ENCODE measurements around the gene PRKCG.
"Not testable (repeated sequence)": the region's sequence is repeated elsewhere in the genome, so short reads cannot be mapped to it uniquely, and the experiment has no call there.

PRKCG gene

DNA sequence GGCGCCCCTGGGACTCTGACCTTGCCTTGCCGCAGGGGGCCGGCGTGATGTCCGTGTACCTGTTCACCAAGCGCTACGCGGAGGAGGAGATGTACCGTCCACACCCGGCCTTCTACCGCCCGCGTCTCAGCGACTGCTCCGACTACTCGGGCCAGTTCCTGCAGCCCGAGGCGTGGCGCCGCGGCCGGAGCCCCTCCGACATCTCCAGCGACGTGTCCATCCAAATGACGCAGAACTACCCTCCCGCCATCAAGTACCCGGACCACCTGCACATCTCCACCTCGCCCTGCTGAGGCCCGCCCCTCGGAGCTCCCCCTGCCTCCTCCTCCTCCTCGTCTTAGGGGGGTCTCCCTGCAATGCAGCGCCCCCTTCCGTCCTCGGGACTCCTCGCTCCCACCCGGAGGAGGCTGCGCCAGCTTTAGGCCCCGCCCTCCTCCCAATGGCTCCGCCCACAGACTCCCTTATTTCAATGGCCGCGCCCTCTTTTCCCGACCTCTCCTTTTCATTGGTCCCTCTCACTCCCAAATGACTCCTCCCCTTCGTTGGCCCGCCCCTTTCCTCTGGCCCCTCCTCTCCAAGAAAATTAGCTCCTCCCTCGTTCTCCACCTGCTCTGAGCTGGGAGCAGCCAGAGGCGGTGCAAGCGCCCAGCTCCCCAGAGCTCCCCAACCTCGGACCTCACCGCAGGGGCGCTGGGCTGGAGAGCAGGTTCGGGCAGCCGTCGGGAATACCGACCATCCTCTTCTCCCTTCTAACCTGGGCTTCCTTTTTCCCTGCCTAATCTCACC is 60.2 kb downstream of the PRKCG start:
- in situ Hi-C loops (cut with MboI; ENCODE audit: low sequenced_read_pairs), result no loop called here

DNA sequence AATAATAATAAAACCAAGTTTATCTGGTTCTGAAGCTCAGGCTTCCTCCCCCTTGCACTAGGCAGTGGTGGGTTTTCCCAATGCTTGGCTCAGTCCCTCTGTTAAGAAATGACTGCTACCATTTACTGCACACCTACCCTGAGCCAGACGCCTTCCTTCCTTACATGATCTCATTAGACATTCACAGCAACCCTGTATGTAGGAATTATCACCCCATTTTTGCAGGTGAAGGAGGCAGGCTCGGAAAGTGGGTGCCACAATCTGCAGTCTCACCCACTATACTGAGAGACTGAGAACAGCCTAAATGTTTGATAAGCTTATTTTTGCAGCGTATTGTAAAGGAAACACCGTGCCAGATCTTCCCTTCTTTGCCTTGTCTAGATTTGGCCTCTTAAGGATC is 62.4 kb downstream of the PRKCG start:
- in situ Hi-C loops (cut with MboI; ENCODE audit: low sequenced_read_pairs), result no loop called here

GRCh38 chr19:53944933-53945332 is 62.9 kb downstream of the PRKCG start:
- in situ Hi-C loops (cut with MboI; ENCODE audit: low sequenced_read_pairs), result no loop called here

DNA sequence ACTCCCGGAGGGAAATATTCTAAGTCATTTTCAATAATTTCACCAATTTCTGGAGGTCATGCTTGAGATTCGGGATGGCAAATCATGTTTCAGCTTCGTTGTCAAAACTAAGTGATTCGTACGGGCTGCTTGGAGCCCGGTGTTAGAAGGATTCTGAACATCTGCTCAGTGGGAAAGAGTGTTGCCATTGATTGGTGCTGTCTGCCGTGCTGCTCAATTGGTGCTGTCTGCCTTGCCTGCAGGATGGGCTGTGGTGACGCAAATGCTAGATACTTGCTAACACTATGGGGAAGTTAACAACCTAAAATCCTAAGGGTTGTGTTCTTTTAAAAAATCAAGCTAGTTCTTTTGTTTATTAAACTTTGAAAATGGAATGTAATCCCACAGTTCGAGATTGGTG is 63.4 kb downstream of the PRKCG start:
- in situ Hi-C loops (cut with MboI; ENCODE audit: low sequenced_read_pairs), result no loop called here

GRCh38 chr19:53945998-53946397 is 64.0 kb downstream of the PRKCG start:
- in situ Hi-C loops (cut with MboI; ENCODE audit: low sequenced_read_pairs), result no loop called here

- in situ Hi-C loops (cut with MboI; ENCODE audit: low sequenced_read_pairs), result no loop called here
These were observed 65.6 kb downstream of the PRKCG start for GRCh38 chr19:53947624-53948023.

DNA sequence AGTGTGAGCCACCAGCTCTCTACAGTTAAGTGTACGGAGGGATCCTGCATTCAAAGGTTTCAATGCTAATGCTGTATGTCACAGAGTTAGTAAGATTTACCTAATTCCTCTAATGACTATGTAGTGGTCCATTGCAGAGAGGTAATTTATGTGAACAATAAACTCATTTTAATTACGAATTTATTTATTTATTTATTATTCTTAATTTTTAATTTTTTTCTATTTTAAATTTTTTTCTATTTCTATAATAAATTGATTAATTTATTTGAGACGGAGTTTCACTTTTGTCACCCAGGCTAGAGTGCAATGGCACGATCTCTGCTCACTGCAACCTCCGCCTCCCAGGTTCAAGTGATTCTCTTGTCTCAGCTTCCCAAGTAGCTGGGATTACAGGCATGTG is 66.6 kb downstream of the PRKCG start:
- in situ Hi-C loops (cut with MboI; ENCODE audit: low sequenced_read_pairs), result not testable (repeated sequence)

DNA sequence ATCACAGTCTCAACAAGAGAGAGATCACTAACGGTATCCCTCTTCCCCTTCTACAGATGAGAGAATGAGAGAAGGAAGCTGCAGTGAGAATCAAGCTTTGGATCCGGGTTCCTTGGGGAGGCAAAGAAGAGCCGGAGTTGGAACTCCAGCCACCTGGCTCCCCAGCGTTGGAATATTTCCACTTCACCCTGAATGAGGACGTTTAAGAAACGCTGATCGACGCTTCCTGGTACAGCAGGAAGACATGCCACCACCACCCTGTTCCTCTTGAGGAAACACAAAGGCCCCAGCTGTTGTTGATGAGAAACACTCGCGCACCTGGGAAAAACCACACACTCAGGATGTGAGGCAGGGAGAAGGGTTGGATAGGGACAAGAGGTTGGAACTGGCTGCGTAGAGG is 69.4 kb downstream of the PRKCG start:
- in situ Hi-C loops (cut with MboI; ENCODE audit: low sequenced_read_pairs), result no loop called here

GRCh38 chr19:53951947-53952346 is 70.0 kb downstream of the PRKCG start:
- in situ Hi-C loops (cut with MboI; ENCODE audit: low sequenced_read_pairs), result no loop called here

- in situ Hi-C loops (cut with MboI; ENCODE audit: low sequenced_read_pairs), result no loop called here
These were observed 71.4 kb downstream of the PRKCG start for GRCh38 chr19:53953383-53953782.
